NB4 (cell line): ENCODE data around the gene SLC38A11.

Experiments
- CTCF ChIP-seq: IDR thresholded peaks from one replicate; pipeline ENCODE4 v1.5.1; 2012; ENCODE audit warnings: low read depth, low read length
- POLR2A ChIP-seq: IDR thresholded peaks from 2 replicates; pipeline ENCODE4 v1.6.1; 2011; ENCODE audit warnings: mild to moderate bottlenecking; ENCODE audit not compliant: insufficient read length; ENCODE audit errors: extremely low read depth
- TF ChIP-seq, protein P1 (sequence below): IDR thresholded peaks from 2 replicates; pipeline ENCODE4 v1.6.1; 2011; ENCODE audit warnings: low read depth, low read length

GRCh38 chr2:164879901-164880535 is 75.3 kb downstream of the SLC38A11 start:
- TF ChIP-seq CTCF (no peak), POLR2A (no peak)
- TF ChIP-seq, protein P1, sequence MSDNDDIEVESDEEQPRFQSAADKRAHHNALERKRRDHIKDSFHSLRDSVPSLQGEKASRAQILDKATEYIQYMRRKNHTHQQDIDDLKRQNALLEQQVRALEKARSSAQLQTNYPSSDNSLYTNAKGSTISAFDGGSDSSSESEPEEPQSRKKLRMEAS = no peak
